ENCODE results near the gene NGDN.

GRCh38 chr14:23431486-23431885, 38.0 kb upstream of the NGDN start:
- TF ChIP-seq YY1 (IDR thresholded peaks at IDR 0.05): no peak
- TF ChIP-seq, protein P1, sequence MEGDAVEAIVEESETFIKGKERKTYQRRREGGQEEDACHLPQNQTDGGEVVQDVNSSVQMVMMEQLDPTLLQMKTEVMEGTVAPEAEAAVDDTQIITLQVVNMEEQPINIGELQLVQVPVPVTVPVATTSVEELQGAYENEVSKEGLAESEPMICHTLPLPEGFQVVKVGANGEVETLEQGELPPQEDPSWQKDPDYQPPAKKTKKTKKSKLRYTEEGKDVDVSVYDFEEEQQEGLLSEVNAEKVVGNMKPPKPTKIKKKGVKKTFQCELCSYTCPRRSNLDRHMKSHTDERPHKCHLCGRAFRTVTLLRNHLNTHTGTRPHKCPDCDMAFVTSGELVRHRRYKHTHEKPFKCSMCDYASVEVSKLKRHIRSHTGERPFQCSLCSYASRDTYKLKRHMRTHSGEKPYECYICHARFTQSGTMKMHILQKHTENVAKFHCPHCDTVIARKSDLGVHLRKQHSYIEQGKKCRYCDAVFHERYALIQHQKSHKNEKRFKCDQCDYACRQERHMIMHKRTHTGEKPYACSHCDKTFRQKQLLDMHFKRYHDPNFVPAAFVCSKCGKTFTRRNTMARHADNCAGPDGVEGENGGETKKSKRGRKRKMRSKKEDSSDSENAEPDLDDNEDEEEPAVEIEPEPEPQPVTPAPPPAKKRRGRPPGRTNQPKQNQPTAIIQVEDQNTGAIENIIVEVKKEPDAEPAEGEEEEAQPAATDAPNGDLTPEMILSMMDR (IDR thresholded peaks at IDR 0.05; ENCODE audit: low read depth, low read length, missing input control): no peak
- no peak for TF ChIP-seq JUND (IDR thresholded peaks at IDR 0.05)
- TF ChIP-seq RXRA (IDR thresholded peaks at IDR 0.05): no peak

Data from liver (tissue), 3 donors.